Suppressor macrophage (primary cell): Measurements from ENCODE around the gene LHPP.
"Not testable (repeated sequence)": the region's sequence is repeated elsewhere in the genome, so short reads cannot be mapped to it uniquely, and the experiment has no call there.

ENCODE experiments used
- DNase-seq, 4 experiments: peaks; one replicate each; pipeline ENCODE4 v3.0.0-alpha.2; 2020 to 2022

LHPP gene

DNA sequence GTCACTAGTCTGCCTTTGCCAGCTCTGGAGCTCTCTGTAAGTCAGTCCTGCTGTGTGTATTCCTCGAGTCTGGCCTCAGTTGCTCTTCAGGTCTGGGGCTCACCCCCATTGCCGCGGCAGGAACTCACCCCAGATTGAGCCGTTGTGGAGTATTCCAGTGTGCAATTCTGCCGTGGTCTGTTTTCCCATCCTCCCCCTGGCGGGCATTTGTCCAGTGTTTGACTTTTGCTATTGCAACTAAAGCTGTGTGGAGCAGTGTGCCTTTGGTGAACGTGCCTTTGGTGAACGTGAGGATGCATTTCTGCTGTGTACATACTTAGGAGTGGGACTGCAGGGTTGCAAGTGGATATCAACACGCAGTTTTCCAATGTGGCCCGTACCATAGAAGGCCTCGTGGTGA, 148.1 kb downstream of the LHPP start:
- DNase-seq: no peak

DNA sequence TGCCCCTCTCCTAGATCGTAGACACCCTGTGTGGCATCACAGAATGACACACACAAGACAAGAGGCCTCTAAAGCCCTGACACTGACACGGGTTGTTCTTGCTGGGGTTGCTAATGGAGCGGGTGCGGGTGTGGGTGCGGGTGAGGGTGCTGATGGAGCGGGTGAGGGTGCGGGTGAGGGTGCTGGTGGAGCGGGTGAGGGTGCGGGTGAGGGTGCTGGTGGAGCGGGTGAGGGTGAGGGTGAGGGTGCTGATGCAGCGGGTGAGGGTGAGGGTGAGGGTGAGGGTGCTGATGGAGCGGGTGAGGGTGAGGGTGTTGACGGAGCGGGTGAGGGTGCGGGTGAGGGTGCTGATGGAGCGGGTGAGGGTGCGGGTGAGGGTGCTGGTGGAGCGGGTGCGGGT, 148.6 kb downstream of the LHPP start:
- DNase-seq: not testable (repeated sequence)

DNA sequence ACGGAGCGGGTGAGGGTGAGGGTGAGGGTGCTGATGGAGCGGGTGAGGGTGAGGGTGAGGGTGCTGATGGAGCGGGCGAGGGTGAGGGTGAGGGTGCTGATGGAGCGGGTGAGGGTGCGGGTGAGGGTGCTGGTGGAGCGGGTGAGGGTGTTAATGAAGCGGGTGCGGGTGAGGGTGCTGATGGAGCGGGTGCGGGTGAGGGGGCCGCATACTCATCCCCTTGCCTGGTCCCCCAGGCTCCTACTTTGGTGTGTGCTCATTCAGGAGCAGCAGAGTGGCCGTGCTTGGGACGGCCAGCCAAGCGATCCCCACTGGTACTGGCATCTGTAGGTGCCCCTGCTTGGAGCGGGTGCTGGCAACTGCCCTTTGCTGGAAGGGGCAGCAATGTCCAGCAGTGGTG, 149.2 kb downstream of the LHPP start:
- DNase-seq: not testable (repeated sequence)

DNA sequence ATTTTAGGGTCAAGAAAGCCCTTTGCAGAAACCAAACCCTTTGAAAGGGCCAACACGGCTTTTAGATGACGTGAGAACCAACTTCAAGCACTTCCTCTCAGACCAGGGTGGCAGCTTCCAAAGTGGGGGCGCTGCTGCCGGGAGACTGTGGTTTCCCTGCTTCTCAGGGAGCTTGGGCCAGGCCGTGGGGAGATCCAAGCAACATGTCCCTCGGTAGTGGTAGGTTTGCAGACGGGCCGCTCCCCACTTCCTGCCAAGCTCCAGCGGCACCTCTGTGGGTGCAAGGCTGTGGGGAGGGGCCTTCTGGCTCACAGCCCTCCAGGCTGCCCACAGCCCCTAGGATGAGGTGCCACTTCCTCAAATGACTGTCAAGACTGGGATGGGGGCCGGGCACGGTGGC, 150.1 kb downstream of the LHPP start:
- peak; percentile 73 to 83 (median 79) for DNase-seq

DNA sequence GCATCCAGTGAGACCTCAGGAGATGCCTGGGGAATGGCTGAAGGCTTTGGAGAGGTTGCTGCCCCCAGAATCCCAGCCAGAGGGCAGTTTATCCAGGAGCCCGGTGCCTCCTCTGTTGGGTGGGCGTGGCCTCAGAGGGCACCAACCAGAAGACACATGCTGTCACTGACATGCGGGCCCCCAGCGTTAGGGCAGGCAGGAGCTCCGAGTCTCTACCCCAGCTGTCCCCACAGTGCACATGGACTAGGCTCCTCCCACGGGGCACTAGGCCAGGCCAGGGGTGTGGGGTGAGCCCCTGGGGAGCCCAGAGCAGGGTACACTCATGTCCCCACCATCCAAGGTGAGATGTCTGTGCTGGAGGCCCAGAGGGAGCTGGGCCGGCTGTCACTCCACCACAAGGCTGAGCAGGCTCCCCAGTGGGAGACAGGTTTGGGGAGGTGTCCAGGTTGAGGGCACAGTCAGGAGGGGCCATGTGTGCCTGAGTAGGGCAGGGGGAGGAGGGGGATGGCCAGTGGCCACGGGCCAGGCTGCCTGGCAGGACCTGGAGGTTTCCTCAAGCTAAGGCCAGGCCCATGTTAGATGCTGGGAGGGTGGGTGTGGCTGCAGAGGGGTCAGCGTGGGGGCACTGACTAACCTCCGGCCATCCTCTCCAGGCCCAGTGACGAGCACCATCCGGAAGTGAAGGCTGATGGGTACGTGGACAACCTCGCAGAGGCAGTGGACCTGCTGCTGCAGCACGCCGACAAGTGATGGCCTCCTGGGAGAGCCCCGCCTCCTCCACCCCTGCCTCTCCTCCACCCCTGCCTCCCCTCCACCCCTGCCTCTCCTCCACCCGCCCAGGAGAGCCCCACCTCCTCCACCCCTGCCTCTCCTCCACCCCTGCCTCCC, 151.2 kb downstream of the LHPP start:
- no peak for DNase-seq

DNA sequence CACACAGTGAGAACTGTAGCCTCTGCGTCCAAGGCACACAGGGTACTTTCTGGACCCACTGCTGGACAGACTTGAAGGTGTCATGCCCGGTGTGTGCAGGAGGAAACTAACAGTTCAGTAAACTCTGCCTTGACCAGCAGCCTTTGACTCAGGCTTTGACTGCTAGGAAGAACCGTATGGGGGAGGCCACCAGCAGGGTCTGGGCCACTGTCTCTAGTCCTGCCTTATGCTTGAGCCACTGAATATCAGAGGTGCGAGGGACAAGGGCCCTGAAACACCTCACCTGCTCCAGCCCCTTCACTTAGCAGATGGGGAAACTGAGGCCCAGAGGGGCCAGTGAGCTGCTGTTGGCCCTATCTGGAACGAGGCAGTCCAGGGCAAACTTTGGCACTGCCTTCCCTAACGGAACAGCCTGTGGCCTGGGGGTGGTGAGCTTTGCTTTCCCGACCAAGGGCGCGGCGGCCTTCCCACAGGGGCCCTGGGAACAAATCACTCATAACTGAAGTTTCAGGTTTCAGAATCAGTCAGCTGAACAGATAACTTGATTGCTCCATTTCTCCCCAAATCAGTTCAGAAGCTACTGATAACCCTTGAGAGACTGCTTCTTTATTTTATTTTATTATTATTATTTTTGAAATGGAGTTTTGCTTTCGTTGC, 152.5 kb downstream of the LHPP start:
- DNase-seq: no peak

DNA sequence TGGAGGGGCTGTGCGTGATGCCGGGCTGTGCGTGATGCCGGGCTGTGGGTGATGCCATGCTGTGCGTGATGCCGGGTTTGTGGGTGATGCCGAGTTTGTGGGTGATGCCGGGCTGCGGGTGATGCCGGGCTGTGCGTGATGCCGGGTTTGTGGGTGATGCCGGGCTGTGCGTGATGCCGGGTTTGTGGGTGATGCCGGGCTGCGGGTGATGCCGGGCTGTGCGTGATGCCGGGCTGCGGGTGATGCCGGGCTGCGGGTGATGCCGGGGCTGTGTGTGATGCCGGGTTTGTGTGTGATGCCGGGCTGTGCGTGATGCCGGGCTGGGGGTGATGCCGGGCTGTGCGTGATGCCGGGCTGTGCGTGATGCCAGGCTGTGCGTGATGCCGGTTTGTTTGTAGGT, 153.6 kb downstream of the LHPP start:
- no peak for DNase-seq

DNA sequence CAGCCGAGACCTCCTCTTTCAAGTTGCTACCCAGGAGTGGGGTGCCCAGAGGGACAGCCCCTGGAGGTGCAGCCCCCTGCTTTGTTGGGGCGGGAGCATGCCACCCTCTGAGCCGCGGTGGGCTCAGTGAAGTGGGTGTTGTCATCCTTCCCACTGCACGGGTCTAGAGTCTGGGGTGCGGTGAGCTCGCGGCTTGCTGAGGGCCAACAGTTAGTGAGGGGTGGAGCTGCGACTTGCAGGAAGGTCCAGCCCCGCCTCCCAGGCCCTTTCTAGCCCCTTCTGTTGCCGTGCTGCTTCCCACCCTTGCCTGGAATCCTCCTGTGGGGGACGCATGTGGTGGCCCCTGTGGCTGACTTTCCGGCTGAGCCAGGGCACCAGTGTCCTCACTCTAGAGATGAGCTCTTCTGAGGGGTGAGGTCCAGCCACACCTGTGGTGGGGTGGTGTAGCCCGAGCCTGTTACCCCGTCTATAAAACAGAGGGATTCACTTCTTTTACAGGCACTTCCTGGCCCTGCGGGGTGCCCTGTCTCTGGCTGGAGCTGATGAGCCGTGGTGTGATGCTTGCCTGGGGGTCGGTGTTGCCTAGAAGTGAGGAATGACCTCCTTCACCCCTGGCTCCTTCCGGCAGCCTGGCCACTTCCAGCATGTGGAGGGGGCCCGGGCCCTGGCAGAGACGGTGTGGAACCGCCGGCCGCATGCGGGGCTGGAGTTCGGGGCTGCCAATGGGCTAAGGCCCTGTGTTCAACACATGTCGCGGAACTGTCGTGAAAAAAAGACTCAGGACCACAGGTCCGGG, 154.6 kb downstream of the LHPP start:
- DNase-seq: no peak

DNA sequence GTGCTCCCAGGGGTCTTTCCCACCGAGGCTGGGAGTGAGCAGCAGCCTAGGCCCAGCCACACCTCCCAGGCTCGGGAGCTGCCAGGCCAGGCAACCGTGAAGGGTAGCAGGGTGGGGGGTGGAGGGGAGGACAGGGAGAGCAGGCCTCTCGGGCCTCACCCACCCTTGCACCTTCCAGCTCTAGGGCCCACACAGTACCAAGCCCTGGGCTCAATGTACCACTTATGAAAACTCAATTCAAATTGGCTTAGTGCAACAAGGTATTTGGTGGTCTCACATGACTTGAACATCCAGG, 155.2 kb downstream of the LHPP start:
- DNase-seq: no peak

DNA sequence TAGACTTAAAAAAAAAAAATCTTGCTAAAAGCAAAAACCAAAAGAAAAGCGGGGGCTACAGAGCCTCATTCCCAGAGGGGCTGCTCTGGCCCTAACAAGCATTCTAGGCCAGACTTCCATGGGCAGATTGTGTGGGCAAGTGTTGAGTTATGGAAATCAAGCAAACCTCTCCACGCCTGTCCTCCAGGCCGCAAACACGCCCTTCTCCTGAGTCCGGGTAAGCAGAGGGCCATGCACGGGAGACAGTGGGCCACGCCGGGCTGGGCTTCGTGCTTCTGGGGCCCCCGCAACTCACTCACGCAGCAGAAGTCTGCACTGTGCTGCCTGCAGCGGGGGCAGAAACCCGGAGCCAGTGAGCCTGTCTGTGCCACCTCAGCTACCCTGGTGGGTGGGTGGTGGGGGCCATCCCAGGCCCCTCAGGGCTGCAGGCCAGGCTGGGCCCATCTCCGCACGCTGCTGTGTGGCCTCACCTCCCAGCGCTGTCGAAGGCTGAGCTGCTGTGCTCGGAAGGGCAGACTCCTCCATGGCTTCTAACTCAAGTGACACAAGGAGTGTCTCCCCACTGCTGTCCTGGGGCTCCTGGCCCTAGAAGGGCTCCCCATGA, 156.9 kb downstream of the LHPP start:
- DNase-seq: no peak

DNA sequence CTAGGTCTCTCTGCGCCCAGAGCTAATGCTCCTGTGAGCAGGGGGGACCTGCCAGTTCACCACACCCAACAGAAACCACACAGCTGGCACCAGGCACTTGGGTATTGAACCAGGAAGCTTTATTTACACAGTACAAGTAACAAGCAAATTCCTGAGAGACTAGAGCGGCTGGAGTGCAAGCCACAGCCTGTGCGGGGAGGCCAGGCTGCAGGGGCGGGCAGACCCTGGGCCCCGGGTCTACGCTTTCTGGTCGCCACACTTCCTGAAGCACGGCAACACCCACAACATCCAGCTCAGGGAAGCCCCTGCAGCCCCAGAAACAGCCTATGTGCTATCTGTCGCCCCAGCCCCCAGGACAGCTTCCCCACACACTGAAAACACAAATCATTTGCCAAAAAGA, 157.6 kb downstream of the LHPP start:
- no peak for DNase-seq

DNA sequence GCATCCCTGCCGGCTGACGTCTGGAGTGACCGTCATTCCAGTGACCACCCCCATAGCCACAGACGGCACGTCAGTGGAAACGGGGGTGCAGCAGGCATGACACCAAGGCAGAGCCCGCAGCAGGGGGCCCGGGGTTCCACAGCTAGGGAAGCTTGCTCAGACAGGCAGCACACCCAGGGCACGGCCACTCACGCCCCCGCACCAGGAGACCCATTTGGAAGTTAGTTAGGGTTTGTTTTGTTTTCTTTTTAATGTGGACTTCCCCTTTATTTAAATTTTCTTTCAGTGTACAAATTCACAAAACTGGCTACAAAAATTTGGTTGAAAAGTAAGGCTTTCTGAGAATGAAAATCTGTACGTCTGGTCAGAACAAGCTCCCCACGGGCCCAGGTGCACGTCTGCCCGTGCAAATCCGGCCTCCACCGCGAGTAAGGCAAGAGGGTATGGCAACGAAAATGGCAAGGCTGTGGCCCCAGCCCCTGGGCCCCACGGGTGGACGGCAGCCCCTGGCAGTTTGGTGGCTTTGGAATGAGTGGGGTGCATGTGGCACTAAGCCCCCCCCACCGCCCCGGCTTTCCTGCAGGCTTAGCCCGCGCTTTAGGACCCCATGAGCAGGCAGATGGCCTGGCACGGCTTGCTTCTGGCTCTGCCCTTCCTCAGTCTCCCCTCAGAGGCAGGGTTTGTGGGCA, 158.3 kb downstream of the LHPP start:
- DNase-seq: peak; percentile 25 to 62 (median 50)

DNA sequence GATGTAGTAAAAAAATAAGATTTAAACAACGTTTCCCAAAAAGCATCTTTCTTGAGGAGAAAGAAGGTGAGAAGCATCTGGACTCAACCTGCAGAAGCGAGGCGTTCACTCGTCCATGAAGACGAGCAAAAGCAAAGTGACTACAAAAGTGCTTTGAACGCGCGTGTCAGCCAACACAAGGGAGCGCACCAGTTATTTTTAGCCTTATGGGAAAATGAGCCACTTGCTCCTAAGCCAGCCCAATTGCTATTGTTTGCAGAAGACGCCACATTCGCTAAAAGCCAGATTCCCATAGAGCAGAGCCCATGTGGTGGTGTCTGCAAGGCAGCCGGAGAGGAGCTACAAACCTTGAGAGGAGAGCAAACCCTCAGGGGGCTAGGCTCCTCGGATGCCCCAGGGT, 160.0 kb downstream of the LHPP start:
- DNase-seq: no peak

DNA sequence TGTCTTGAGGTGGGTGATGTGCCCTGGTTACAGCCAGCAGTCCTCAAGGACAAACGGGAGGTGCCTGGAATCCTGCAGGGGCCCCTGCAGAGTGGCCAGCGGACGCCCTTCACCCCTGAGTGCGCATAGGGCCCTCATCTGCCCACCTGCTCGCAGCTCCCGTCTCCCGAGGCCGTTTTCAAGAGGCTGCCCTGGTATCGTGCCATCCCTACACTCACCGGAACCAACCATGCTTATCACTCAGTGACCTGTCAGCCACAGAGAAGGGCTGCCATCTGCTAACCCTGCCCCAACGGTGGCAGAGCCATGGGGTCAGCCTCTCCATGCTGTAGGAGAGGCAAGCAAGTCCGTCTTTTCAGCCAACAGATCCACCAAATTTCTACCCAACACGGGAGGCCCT, 160.5 kb downstream of the LHPP start:
- DNase-seq: no peak

DNA sequence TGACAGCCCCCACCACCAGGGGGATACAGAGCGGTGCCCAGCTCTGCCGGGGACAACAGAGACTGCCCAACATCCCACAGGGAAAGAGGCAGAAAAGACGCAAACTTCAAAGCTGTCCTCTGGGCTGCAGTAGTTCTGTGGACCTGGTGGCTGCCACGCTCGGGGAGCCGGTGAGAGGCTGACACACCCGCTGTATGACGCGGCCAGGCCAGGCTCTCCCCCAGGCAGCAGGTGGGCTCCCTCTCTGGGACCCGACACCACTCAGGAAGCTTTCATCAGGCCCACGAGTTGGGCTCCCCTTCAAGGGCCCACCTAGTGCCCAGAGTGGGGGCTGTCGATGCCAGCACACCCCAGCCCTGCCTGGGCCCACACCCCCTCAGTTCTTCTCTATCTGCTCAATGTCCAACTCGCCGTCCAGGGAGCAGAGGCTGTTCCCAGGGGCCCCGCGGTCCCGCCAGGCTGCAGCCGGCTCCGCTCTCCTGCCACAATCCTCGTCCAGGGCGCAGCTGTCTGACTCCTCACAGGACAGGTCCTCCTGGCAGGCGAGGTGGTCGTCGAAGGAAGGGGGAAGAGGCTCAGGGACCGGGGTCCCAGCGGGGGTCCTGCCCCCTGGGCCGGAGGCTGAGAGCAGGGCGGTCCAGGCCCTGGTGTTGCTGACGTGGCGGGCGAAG, 161.4 kb downstream of the LHPP start:
- DNase-seq: no peak

DNA sequence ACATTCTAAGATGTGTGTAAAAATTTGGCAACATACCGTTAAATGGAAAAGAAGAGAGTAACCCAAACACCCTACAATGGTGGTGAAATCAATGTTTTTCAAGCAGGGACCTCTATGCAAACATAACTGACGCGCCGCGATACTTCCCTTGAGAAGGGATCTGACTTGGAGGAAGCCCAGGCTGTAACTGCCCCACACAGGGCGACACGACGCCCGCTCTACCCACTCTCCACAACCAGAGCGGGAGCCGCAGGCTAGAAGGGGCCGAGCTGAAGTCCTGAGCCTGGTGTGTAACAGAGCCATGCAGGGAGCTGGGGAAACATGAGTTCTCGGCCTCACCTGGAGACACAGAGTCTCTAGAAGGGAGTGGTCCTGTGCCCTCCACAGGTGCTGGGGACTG, 162.4 kb downstream of the LHPP start:
- no peak for DNase-seq

DNA sequence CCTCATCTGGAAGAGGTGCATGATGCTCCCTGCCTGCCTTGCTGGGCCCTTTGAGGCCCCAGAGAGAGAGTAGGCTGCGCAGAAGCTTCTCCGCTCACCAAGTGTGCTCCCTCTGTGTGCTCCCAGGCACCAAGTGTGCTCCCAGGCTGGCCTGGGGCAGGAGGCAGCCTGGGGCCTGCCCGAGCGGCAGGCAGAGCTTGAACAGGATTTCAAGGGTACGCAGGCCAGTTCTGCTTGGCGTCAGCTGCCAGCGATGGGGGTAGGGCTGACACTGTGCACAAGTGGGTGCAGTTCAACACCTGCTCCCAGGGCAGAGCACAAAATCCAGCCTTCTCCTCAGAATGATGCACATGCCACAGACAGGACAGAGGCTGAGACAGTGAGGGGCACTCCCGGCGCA, 162.8 kb downstream of the LHPP start:
- DNase-seq: no peak

DNA sequence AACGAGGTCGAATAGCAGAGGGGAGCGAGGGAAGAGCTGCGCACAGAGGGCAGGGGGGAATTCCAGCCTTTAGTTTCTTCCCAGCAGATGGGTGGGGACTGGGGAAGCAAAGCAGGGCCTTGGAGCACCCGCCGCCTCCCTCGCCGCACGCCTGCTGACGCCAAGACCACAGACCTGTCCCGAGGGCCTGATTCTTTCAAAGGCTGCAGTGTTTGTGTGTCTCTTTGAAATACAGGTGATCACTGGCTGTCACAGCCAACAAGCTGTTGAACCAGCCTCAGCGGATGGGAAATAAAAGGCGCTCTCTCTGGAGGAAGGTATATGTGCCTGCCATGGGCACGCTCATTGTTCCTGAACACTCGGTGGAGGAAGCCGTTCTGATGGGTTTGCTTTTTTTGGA, 163.3 kb downstream of the LHPP start:
- no peak for DNase-seq

DNA sequence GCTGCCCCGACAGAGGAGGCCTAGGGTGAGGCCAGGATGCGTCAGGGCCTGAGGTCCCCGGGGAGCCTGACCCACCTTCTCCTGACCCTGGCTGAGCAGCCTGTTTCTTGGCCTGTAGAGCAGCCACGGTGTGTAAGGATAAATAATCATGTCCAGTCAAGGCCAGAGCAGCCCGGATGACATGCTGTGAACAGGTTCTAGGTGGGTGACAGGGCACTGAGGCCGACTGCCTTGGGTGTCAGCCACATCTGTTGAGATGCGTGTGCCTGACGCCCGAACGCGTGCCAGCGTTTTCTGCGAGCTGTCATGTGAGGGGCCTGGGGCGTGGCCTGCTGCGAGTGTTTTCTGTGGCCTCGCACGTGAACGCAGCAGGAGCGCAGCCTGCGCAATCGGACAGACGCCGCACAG, 164.2 kb downstream of the LHPP start:
- no peak for DNase-seq

DNA sequence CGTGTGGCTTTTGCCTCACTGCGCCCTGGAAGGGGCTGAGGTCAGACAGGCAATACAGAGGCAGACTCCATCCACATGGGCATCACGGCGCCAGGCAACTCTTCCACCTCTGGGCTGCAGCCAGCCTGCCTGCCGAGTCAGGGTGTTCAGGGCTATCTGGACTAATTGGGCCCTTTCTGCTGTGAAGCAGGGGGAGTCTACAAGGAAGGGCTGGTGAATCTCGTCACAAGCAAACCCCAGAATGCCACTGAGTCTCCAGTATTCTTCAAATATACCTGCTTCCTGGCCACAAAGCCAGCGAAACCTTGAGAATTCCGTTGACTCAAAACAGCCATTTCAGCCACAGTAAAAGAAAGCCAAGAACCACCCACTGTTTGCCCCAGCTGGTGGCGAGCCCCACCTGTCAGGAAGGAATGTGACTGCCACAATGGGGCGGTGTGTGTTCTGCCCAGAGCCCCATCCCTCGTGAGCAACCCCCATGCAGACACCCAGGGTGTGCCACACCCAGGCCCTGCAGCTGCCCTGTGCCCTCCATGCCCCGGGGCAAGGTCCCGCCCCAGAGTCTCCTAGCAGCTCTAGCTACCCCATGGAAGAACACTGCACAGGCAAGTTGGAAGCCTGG, 165.2 kb downstream of the LHPP start:
- no peak for DNase-seq

DNA sequence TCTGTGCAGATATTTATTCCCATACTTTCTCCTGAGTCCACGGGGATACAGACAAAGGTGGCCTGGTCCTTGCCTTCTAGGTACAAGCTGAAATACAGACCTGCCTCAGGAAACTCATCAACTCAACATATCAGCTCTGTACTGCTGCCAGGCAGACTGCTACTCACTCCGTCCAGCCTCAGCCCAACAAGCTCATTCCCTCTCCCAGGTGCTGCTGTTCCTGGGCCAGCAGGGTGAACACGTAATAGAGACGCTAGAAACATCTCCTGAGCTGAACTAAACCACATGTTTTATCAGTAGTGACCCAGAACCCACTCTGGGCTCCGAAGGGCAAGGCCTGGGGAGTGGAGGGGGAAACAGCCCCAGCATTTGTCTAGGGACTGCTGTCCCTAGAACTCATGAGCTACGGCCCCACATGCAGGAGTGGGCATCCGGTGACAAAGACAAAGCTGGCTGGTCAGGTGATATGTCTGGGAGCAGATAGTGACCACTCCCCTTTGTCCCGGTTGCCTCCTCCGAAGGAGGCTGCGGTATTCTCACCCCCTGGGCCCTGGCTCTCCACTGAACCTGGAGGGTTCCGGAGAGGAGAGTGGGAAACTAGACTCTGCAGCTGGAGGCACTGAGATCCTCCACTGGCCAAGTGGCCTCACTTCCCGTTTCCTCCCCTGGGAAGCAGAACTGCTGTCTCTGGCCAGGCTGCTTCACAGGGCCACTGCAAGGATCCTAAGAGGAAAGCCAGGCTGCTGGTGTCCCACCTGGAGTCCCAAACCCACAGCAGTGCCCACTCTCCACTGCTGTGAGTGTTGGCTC, 166.4 kb downstream of the LHPP start:
- DNase-seq: peak; percentile 59 to 82 (median 78)
